ENCODE measurements around the gene LAMA2. TPM values are rescaled to one million over a fixed set of nuclear protein-coding genes. Genes with fewer than 3 reads are reported as not detected.

LAMA2 gene
- total RNA-seq, 4 donors from 2014 or later, result 203 to 339 (median 275) TPM

DNA sequence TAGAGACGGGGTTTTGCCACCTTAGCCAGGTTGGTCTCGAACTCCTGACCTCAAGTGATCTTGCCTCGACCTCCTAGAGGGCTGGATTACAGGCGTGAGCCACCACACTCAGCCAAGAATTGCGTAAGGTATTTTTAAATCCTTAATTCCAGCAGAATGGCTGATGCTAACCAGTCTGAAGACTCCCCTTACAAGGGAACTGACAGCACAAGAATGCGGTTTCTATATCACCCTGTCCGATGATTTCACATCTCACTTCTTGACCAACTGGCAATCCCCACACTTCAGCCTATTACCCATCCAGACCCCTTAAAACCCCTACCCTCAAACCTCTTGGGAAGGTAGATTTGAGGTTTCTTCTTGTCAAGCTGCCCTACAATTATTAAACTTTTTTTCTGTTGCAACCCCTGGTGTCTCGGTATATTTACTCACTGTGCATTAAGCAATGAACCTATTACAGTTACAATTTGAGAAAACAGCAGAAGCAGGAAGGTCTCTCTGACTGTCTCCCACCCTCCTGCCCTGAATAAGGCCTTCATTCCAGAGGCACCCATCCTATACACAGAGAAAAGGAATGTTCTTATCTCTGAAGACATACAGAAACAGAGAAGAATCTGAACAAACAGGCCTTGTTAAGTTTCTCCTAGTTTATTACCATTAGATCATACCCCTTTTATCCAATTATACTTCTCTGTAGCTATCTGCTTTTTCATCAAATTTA, 662.1 kb downstream of the LAMA2 start:
- H3K4me1 ChIP-seq, result no peaks in the 10 kb centered on the region
- DNase-seq (ENCODE audit: low spot score in 2 of 2), result no peak
- no peak overlapping the region for H3K4me3 ChIP-seq
- WGBS, 2 donors, result 92 to 97% methylated on average over 8 of the region's 8 CpGs
- H3K27ac ChIP-seq, result no peak overlapping the region
- no peak for TF ChIP-seq EP300 (IDR thresholded peaks at IDR 0.05)
- TF ChIP-seq, protein P1, sequence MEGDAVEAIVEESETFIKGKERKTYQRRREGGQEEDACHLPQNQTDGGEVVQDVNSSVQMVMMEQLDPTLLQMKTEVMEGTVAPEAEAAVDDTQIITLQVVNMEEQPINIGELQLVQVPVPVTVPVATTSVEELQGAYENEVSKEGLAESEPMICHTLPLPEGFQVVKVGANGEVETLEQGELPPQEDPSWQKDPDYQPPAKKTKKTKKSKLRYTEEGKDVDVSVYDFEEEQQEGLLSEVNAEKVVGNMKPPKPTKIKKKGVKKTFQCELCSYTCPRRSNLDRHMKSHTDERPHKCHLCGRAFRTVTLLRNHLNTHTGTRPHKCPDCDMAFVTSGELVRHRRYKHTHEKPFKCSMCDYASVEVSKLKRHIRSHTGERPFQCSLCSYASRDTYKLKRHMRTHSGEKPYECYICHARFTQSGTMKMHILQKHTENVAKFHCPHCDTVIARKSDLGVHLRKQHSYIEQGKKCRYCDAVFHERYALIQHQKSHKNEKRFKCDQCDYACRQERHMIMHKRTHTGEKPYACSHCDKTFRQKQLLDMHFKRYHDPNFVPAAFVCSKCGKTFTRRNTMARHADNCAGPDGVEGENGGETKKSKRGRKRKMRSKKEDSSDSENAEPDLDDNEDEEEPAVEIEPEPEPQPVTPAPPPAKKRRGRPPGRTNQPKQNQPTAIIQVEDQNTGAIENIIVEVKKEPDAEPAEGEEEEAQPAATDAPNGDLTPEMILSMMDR (IDR thresholded peaks at IDR 0.05), result no peak
- TF ChIP-seq POLR2A (IDR thresholded peaks at IDR 0.05), result no peak
- no peaks in the 10 kb centered on the region for H3K36me3 ChIP-seq
- no peaks in the 10 kb centered on the region for H3K27me3 ChIP-seq
- H3K9me3 ChIP-seq, result peaks cover 0 to 2% (median 0%) of the 10 kb centered on the region in 4 donors

DNA sequence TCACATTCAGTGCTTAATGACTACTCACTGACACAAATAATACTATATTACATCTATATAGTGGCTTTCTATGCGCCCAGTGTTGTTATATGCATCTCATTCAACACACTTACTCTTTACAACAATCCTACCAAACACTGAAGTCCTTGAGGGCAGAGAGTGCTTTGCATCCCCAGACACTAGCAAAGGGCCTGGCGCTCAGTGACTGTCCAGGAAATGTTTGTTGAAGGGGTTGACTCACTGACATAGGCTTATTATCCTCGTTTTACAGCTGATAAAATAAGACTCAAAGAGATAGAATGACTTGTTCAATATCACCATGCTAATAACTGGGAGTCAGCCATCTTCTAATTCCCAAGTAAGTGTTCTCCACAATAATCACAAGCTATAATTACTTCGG, 663.8 kb downstream of the LAMA2 start:
- TF ChIP-seq EP300 (IDR thresholded peaks at IDR 0.05), result no peak
- no peak for TF ChIP-seq POLR2A (IDR thresholded peaks at IDR 0.05)
- TF ChIP-seq, protein P1 (IDR thresholded peaks at IDR 0.05), result no peak
- H3K4me1 ChIP-seq, result no peaks in the 10 kb centered on the region
- H3K4me3 ChIP-seq, result no peak overlapping the region
- no peak overlapping the region for H3K27ac ChIP-seq
- 75 to 77% methylated on average over 4 of the region's 4 CpGs for WGBS, 2 donors
- no peaks in the 10 kb centered on the region for H3K27me3 ChIP-seq
- no peak for DNase-seq (ENCODE audit: low spot score in 2 of 2)
- peaks cover 0 to 2% (median 0%) of the 10 kb centered on the region in 4 donors for H3K9me3 ChIP-seq
- no peaks in the 10 kb centered on the region for H3K36me3 ChIP-seq

DNA sequence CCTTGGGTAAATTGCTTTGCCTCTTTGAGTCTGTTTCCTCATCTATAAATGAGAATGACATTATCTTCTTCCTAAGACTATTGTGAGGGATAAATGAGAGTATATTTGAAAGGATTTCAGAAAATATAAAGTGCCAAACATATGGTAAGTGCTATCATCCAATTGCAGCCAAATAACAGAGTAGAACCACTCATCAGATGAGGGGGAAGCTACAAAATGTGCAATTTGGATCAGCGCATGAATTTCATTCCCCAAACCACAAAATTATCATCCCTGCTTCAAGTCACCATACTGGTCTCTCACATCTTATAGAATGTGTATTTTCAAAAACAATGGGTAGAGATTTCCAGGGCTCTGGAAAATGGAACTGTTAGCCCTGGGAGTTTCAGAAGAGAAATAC, 668.5 kb downstream of the LAMA2 start:
- no peaks in the 10 kb centered on the region for H3K9me3 ChIP-seq

DNA sequence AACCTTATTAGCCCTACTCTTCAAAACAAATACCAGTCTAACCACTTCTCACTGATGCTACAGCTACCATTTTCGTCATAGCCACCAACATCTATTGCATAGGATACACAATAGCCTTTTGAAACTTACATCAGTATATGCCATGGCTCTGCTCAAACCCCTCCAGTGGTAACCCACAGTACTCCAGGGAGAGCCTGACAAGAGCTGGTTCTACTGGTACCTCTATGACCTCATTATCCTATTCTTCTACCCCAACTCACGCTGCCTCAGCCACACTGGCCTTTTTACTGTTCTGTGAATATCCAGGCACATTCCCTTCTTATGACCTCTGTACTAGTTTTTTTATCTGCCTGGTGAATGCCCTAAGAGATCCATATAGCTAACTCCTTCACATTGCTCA, 669.5 kb downstream of the LAMA2 start:
- no peaks in the 10 kb centered on the region for H3K4me1 ChIP-seq
- no peak overlapping the region for H3K4me3 ChIP-seq
- 81 to 89% methylated on average over 2 of the region's 2 CpGs for WGBS, 2 donors
- H3K9me3 ChIP-seq, result no peaks in the 10 kb centered on the region
- no peak overlapping the region for H3K27ac ChIP-seq
- no peaks in the 10 kb centered on the region for H3K27me3 ChIP-seq
- DNase-seq (ENCODE audit: low spot score in 2 of 2), result no peak
- TF ChIP-seq EP300 (IDR thresholded peaks at IDR 0.05) (no peak), POLR2A (IDR thresholded peaks at IDR 0.05) (no peak)
- TF ChIP-seq, protein P1 (IDR thresholded peaks at IDR 0.05), result no peak
- H3K36me3 ChIP-seq, result peaks cover 0 to 6% (median 0%) of the 10 kb centered on the region in 3 donors

More for the DNA sequence above, 668.5 kb downstream of the LAMA2 start:
- Histone ChIP-seq H3K27me3 (no peaks in the 10 kb centered on the region), H3K4me1 (no peaks in the 10 kb centered on the region), H3K27ac (no peak overlapping the region), H3K36me3 (peaks cover 0 to 6% (median 0%) of the 10 kb centered on the region in 3 donors), H3K4me3 (no peak overlapping the region)
- 95 to 97% methylated on average over 1 of the region's 1 CpG for WGBS, 2 donors
- TF ChIP-seq EP300 (IDR thresholded peaks at IDR 0.05) (no peak), POLR2A (IDR thresholded peaks at IDR 0.05) (no peak)
- TF ChIP-seq, protein P1 (IDR thresholded peaks at IDR 0.05), result no peak
- DNase-seq (ENCODE audit: low spot score in 2 of 2), result no peak

DNA sequence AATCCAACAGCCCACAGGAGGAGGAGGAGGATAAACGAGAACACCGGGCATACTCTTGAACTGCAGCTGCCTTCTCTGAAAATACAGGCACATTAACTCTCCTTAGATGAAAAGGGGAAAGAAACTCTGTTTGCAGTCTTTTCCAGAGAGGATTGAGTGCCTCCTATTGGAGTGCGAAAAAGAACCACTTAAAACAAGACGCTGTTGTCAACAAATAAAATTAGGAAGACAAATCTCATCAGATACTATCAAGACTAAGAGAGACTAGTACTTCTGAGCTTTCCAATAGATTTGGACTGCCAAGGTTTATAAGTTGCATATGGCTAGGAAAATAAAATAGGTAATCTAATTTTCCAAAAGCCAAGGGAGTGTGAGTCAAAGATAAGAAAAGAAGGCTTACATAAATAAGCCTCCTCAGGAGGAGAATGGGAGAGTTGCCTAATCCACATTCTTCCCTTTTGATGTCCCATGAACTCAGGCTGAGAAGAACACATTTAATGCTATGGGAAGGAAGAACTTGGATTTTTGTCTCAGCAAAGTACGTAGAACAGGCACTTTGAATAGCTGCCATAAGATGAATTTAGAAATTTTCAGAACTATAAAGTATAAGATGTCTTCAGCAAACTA, 672.4 kb downstream of the LAMA2 start:
- Histone ChIP-seq H3K36me3 (peaks cover 0 to 6% (median 0%) of the 10 kb centered on the region in 3 donors), H3K4me1 (no peaks in the 10 kb centered on the region), H3K4me3 (no peak overlapping the region), H3K27me3 (no peaks in the 10 kb centered on the region), H3K9me3 (no peaks in the 10 kb centered on the region), H3K27ac (no peak overlapping the region)
- no peak for DNase-seq (ENCODE audit: low spot score in 2 of 2)
- TF ChIP-seq EP300 (IDR thresholded peaks at IDR 0.05), result no peak
- TF ChIP-seq, protein P1 (IDR thresholded peaks at IDR 0.05), result no peak
- no peak for TF ChIP-seq POLR2A (IDR thresholded peaks at IDR 0.05)
- 68 to 71% methylated on average over 5 of the region's 5 CpGs for WGBS, 2 donors
